Measurements from ENCODE around the gene SLC34A3.

SLC34A3 gene

DNA sequence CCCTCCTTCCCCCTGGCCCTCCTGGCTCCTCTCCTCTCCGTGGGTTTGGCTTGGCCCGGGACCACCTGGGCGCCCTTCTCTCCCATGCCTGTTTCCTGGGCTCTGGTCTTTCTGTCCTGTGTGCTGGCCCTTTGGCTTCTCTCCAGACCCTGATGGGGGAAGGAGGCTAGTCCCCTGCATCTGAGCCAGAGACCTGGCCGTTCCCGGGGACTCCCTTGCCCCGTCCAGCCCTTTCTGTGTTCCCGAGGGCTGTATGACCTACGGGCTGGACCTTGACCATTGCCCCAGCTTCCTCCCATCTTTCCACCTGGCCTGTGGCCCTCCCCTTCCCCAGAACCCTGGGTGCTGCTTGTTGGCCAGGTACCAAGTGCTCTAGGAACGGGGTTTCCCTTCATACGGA, 32.8 kb downstream of the SLC34A3 start:
- DNase-seq: no peak

DNA sequence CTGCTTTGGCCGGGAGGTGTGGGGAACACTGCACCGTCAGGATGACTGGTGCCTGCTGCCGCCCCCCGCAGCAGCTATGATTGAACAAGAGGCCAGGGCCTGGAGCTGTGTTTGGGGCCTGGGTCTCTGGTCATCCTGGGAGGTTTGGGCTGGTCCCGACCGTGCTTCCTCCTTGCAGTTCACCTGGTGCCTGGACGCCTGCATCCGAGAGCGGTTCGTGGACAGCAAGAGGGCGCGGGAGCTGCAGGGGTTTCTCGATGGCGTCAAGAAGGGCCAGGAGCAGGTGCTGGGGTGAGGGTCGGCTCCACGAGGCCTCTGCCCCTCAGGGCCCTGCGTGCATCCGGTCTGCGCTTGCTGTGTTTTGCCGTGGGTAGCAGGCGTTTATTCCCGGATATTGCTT, 33.4 kb downstream of the SLC34A3 start:
- DNase-seq: no peak

DNA sequence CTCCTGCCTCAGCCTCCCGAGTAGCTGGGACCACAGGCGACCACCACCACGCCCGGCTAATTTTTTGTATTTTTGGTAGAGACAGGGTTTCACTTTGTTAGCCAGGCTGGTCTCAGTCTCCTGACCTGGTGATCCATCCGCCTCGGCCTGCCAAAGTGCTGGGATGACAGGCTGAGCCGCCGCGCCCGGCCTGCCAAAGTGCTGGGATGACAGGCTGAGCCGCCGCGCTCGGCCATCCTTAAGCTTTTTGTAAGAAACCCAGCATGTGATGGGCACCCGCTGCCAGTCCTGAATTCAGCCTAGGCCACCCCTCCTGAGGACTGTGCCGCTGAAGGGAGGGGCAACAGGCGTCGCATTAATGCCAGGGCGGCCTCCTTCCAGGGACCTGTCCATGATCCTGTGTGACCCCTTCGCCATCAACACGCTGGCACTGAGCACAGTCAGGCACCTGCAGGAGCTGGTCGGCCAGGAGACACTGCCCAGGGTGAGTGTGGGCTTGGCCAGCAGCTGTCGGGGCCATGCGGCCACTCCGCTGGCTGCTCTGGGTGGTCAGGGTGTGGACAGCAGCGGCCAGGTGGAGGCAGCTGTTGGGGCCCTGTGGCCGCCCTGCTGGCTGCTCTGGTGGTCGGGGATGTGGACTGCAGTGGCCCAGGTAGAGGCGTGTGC, 34.9 kb downstream of the SLC34A3 start:
- DNase-seq: no peak

DNA sequence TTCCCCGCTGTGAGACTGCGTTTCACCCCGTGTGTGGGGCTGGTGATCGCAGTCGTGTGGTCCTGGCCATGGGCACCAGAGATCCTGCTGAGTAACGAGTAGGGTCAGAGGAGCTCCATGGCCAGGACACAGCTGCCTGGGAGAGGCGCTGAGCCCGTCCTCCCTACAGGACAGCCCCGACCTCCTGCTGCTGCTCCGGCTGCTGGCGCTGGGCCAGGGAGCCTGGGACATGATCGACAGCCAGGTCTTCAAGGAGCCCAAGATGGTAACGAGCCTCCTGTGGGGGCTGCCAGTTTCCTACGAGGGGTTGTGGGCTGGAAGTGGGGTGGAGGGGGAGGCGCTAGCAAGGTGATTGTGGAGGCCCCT, 35.4 kb downstream of the SLC34A3 start:
- no peak for DNase-seq

DNA sequence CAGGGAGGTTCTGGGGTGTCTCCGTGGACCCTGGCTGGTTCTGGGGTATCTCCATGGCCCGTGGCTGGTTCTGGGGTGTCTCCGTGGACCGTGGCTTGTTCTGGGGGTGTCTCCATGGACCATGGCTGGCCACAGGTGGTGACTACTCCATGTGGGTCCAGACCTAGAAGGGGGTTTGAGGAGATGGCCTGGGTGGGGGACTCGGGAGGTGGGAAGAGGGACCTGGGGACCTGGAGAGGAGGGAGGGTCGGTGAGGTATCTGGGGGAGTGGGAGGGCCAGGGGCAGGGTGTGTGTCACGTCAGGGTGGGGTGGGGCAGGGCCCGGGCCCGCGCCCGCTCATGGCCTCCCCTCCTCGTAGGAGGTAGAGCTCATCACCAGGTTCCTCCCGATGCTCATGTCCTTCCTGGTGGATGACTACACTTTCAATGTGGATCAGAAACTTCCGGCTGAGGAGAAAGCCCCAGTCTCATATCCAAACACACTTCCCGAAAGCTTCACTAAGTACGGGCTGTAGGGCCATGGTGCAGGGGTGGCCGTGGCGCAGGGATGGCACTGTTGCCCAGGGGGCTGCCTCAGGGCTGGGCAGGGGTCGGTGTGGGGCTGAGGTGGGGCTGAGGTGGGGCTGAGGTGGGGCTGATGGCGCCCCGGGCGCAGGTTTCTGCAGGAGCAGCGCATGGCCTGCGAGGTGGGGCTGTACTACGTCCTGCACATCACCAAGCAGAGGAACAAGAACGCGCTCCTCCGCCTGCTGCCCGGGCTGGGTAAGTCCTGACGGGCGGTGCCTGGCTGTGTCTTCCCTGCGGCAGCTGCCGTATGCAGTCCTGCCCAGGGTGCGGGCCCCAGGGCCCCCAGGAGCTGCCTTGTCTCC, 36.1 kb downstream of the SLC34A3 start:
- no peak for DNase-seq

DNA sequence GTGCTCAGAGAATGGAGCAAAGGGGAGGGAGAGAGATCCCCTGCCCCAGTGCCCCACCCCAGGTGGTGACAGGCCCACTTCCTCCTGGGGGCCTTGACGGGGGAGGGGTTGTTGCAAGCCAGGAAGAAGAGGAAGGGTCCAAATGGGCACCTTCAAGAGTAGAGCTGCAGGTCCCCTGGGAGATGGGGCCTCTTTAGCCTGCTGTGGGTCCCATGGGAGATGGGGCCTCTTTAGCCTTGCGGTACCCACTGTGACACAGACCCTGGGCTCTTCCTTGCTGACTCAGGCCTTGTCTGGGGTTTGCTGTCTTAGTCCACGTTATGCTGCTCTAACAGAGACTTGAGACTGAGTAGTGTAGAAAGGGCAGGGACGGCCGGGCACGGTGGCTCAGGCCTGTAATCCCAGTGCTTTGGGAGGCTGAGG, 37.2 kb downstream of the SLC34A3 start:
- DNase-seq: no peak

- no peak for DNase-seq
Observed at GRCh38 chr9:137268538-137269201, 38.0 kb downstream of the SLC34A3 start.

- peak in 1 of 2 experiments; percentile 34 for DNase-seq
Observed at GRCh38 chr9:137269231-137269772, 38.6 kb downstream of the SLC34A3 start.

DNA sequence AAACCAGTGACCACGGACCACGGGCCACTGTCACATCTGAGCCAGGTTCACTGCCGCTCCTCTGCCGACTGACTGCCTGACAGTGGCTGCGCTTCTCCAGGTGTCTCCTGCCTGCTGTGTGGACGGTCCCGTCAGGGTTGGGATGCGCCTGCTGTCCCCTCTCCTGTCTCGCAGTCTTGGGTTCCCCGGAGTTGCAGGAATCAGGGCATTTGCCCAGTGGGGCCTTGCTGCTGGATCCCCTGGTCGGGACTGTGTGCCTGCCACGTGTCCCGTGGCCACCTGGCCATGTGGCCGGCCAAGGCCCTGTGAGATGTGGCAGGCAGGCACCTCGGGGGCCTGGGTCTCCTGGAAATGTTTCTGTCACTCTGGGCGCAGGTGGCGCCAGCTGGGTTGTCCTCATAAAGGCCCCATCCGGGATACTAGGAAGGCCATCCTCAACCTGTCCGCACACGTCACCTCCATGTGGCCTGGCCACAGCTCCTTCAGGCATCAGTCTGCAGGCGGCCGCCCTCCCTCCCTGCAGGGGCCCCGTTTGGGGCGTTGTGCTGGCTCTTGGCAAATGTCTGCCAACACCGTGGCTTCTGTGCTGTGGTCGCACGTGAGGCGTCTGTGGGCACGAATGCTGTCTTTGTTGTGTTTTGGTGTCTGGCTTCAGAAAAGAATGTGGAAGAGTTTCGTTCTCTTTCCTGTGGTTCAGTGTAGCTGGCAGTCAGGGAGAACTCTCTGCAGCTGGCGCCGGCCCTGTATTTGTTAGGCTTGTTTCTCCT, 40.4 kb downstream of the SLC34A3 start:
- DNase-seq: no peak

DNA sequence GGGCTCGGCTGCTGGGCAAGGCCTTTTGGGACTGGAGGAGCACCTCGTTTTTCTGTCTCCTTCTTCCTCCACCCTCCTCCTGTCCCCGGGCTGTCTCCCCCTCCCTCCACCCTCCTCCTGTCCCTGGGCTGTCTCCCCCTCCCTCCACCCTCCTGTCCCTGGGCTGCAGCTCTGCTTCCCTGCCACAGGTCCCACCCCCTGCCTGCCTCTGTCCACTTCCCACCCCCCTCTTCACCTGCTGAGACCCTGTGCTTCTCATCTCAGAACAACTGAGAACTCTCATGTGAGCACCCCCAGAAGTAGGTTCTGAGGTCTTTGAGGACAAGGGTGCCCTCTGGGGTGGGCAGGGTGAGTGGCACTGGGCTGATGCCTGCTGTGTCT, 41.0 kb downstream of the SLC34A3 start:
- DNase-seq: no peak

DNA sequence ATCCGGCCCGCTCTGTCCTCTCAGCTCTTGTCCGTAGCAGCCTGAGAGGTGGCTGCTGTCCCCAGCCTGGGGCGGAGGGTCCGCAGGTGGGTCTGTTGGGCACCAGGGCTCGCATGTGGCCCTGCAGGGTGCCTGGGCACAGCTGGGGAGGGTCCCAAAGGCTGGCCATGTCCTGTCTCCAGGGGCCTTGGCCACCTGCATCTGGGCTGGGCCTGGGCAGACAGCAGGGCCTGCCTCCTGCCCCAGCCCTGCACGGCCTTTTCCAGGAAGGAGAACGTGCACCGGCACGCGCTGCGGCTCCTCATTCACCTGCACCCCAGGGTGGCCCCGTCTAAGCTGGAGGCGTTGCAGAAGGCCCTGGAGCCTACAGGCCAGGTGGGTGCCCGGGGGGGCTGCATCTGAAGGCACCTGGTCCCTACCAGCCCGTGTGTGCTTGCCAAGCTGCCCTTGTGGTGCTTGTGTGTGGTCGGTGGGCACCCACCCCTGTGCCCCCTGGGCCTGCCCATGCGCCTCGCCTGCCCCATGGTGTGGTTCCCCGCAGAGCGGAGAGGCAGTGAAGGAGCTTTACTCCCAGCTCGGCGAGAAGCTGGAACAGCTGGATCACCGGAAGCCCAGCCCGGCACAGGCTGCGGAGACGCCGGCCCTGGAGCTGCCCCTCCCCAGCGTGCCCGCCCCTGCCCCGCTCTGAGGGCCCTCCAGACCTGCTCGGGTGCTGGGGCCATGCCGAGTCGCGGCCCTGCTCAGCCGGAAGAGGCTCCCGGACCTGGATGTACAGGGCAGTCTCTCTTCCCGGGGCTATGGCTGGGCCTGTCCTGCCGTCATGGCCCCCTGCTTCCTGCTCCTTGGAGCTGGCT, 41.8 kb downstream of the SLC34A3 start:
- no peak for DNase-seq

DNA sequence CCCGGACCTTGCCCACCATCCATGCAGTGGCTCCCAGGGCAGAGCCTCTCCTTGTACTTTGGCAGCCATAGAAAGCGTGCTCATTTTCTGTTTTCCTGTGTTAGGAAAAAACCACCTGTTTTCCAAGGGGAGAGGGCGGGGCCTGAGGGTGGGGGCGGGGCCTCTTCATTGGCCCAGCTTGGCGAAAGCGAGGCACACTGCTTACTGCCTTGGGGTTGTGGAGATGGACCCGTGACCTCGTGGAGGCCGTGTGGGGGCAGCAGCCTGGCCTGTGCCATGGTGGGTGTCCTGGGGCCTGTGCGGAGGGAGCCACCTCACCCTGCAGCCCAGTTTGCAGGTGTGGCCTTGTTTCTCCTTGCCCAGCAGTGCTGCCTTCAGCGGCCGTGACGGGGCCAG, 42.4 kb downstream of the SLC34A3 start:
- DNase-seq: no peak

DNA sequence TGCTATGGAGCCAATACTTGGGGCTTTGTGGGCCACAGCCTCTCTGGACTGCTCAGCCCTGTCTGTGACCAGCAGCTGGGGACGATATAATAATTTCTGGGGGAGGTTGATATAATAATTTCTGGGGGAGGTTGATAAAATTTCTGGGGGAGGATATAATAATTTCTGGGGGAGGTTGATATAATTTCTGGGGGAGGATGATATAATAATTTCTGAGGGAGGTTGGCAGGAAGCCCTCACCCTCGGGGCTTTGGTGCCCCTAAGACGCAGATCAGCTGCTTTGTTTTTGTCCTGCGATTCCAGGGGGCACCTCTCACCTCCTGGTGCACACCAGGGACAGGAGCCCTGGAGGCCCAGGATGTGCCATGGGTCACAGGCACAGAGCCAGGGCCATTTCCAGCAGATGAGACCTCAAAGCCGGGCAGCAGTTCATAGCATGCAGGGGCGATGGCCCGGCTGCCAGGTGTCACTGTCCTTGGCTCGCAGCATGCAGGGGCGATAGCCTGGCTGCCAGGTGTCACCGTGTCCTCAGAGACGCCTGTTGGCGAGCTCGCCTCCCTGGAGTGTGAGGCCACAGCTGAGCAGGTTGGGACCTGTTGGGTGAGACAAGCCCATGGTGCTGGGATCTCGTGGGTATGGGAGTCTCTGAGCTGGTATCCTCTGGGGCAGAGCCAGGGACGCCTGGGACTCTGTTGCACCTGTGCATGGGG, 43.1 kb downstream of the SLC34A3 start:
- no peak for DNase-seq

DNA sequence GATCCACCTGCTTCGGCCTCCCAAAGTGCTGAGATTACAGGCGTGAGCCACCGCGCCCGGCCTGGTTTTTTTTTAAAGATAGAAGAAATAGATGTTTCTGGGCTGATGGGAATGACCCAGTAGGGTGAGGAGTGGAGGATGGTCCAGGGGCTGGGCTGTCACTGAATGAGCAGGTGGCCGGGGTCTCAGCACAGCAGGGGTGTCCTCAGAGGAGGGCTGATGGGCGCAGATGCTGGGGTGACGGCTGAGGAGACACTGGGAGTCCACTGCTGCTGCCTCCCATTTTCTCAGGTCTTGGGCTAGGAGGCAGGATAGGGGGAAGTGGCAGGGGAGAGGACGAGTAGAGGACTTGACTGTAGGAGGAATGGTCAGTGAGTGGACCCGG, 44.5 kb downstream of the SLC34A3 start:
- DNase-seq: no peak

- DNase-seq: no peak
Observed at GRCh38 chr9:137275588-137276472, 45.1 kb downstream of the SLC34A3 start.

DNA sequence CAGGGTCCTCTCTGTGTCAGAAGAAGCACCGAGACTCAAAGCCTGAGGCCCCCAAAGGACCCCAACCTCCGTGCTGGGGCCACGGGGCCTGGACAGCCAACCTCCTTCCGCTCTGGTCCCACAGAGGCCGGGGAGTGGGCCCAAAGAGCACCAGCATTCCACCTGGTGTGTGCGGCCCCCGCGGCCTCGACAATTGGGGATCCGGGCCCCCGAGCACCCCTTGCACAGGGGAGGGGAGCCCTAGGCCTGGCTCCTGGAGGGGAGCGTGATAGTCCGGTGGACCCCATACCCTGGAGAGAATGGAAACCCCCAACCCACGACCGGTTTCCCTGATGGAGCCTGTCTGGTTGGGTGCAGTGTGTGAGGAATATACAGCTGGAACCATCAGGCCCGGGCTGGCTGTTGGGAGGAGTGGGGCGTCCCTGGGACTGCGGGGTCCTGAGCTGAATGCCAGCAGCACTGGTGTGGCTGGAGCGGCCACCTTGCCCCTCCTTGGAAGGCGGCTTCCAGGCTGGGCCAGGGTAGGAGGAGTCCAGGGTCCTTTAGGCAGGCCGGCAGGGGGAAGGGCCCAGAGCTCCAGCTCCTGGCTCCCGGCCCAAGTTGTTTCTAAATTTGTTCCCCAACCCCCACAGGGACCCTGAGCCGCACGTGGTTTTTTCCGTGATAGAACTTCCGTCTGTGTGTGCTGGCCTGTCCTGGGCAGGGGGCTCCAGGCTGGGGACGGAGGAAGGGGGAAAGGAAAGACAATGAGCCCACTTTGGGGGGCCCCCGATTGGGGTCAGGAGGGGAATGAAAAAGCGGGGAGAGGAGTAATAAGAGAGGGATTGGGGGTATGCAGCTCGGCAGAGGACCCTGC, 46.0 kb downstream of the SLC34A3 start:
- DNase-seq: no peak

DNA sequence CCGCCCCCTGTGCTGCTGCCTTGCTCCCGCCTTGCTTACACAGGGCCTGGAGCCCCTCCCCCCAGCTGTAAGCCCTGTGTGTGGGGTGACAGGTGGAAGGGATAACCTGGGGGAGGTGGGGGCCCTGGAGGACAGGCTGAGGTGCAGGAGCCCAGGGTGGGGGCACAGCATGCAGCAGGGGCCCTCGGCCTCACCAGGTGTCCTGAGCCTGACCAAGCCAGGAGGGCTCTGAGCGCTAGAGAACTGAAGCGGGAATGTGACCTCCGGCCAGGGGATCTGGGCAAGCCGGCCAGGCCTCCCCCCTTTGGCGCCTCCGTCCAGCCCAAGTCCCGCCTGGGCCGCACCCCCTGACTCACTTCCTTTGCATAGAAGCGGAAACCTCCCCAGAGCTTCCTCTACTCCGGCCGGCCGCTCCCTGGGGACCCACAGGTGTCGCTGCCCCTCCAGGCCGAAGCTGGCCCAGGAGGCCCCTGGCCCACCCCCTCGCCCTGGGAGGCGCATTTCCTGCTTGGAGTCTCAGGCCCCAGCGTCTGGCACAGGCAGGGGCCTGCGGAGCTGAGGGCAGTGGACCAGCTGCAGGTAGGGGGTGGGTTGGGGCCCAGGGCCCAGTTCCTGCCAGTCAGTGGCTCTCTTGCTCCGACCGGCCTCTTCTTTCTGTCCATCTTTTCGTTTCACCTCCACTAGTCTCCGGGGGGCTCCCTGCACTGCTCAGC, 46.8 kb downstream of the SLC34A3 start, which contains the start of gene TOR4A:
TOR4A (plus strand) TSS at position 398 of the 713 bp plus-strand sequence. CDS start 964 bp downstream, outside the sequence.
- no peak for DNase-seq

GRCh38 chr9:137278061-137278701, 47.5 kb downstream of the SLC34A3 start:
- DNase-seq: no peak

All from NCI-H526 (cell line).